Neural cell (in vitro differentiated cells): Measurements from ENCODE around the gene SLC35A3. TPM values are rescaled to one million over a fixed set of nuclear protein-coding genes. Genes with fewer than 3 reads are reported as not detected.
"Not testable (repeated sequence)": the region's sequence is repeated elsewhere in the genome, so short reads cannot be mapped to it uniquely, and the experiment has no call there.

ENCODE experiments used
- H2AFZ ChIP-seq: fragments of 200-600, 300-800 bp; sonication (generic), shearing (Covaris generic); 2 replicates; pipeline ENCODE4 v1.6.0; 2014; ENCODE audit warnings: low read depth, mild to moderate bottlenecking, antibody characterized with exemption, low read length, moderate library complexity
- H3F3A ChIP-seq: fragments of 200-600 bp; shearing (Covaris generic); 2 replicates; pipeline ENCODE4 v1.6.1; 2016; ENCODE audit warnings: mild to moderate bottlenecking, moderate library complexity, mixed read lengths, antibody characterized with exemption, low read length; ENCODE audit not compliant: insufficient read depth, poor library complexity, severe bottlenecking
- H3K27ac ChIP-seq: fragments of 200-600, 300-800 bp; sonication (generic), shearing (Covaris generic); 2 replicates; pipeline ENCODE4 v1.5.1; 2014; ENCODE audit warnings: mild to moderate bottlenecking, low read length, moderate library complexity
- H3K27me3 ChIP-seq: fragments of 300-800, 200-600 bp; sonication (generic), shearing (Covaris generic); 2 replicates; pipeline ENCODE4 v1.6.0; 2014; ENCODE audit warnings: mild to moderate bottlenecking, low read depth, low read length, moderate library complexity; ENCODE audit not compliant: insufficient read depth
- H3K36me3 ChIP-seq: fragments of 300-800, 200-600 bp; sonication (generic), shearing (Covaris generic); 2 replicates; pipeline ENCODE4 v1.5.1; 2014; ENCODE audit warnings: mild to moderate bottlenecking, antibody characterized with exemption, low read length, moderate library complexity; ENCODE audit not compliant: insufficient read depth
- H3K4me2 ChIP-seq: fragments of 300-800, 200-600 bp; sonication (generic), shearing (Covaris generic); 2 replicates; pipeline ENCODE4 v1.6.0; 2014; ENCODE audit warnings: mild to moderate bottlenecking, low read length
- H3K4me3 ChIP-seq: fragments of 300-800, 200-600 bp; sonication (generic), shearing (Covaris generic); 2 replicates; pipeline ENCODE4 v1.5.1; 2014; ENCODE audit warnings: mild to moderate bottlenecking, low read length, moderate library complexity
- H3K79me2 ChIP-seq: fragments of 200-600 bp; shearing (Covaris generic); replicated peaks from 2 replicates; pipeline ENCODE4 v1.6.0; 2014; ENCODE audit warnings: mild to moderate bottlenecking, low read length, moderate library complexity; ENCODE audit not compliant: insufficient read depth
- H3K9ac ChIP-seq: fragments of 300-800, 200-600 bp; sonication (generic), shearing (Covaris generic); 2 replicates; pipeline ENCODE4 v1.6.1; 2016; ENCODE audit warnings: mild to moderate bottlenecking, low read length, mixed read lengths
- H3K9me2 ChIP-seq: fragments of 200-600 bp; shearing (Covaris generic); 2 replicates; pipeline ENCODE4 v1.6.1; 2016; ENCODE audit warnings: mild to moderate bottlenecking, low read length, mixed read lengths; ENCODE audit not compliant: insufficient read depth
- H3K9me3 ChIP-seq: fragments of 200-600, 300-800 bp; sonication (generic), shearing (Covaris generic); 2 replicates; pipeline ENCODE4 v1.6.1; 2016; ENCODE audit warnings: mild to moderate bottlenecking, mixed run types, low read length, moderate library complexity, mixed read lengths
- H4K20me1 ChIP-seq: fragments of 200-600 bp; shearing (Covaris generic); 2 replicates; pipeline ENCODE4 v1.6.1; 2016; ENCODE audit warnings: mild to moderate bottlenecking, mixed run types; ENCODE audit not compliant: insufficient read depth
- CTCF ChIP-seq: fragments of 450-650 bp; IDR thresholded peaks from 2 replicates; pipeline ENCODE4 v1.5.1; 2014; ENCODE audit warnings: antibody characterized with exemption, mild to moderate bottlenecking, moderate library complexity; ENCODE audit not compliant: poor library complexity, severe bottlenecking
- EP300 ChIP-seq: fragments of 450-650 bp; conservative IDR thresholded peaks from 2 replicates; pipeline ENCODE4 v1.6.1; 2014; ENCODE audit warnings: antibody characterized with exemption, mild to moderate bottlenecking, moderate library complexity; ENCODE audit not compliant: poor library complexity, severe bottlenecking
- EZH2 ChIP-seq: fragments of 200-600, 300-800 bp; shearing (Covaris generic), sonication (generic); IDR thresholded peaks from 2 replicates; pipeline ENCODE4 v1.6.1; 2014; ENCODE audit warnings: antibody characterized with exemption, low read length, borderline replicate concordance, mild to moderate bottlenecking; ENCODE audit not compliant: insufficient read depth, poor library complexity, severe bottlenecking
- MXI1 ChIP-seq: fragments of 450-650 bp; conservative IDR thresholded peaks from 2 replicates; pipeline ENCODE4 v1.6.1; 2014; ENCODE audit warnings: antibody characterized with exemption, mild to moderate bottlenecking; ENCODE audit not compliant: poor library complexity, severe bottlenecking
- POLR2AphosphoS5 ChIP-seq: IDR thresholded peaks from 2 replicates; pipeline ENCODE4 v1.6.1; 2012
- RAD21 ChIP-seq: fragments of 450-650 bp; conservative IDR thresholded peaks from 2 replicates; pipeline ENCODE4 v1.6.1; 2014; ENCODE audit warnings: antibody characterized with exemption, mild to moderate bottlenecking, moderate library complexity
- REST ChIP-seq: IDR thresholded peaks from 2 replicates; pipeline ENCODE4 v1.6.1; 2012; ENCODE audit warnings: borderline replicate concordance
- SMC3 ChIP-seq: fragments of 450-650 bp; conservative IDR thresholded peaks from 2 replicates; pipeline ENCODE4 v1.6.1; 2014; ENCODE audit warnings: antibody characterized with exemption, mild to moderate bottlenecking, moderate library complexity; ENCODE audit not compliant: poor library complexity
- TAF1 ChIP-seq: IDR thresholded peaks from 2 replicates; pipeline ENCODE4 v1.6.1; 2012; ENCODE audit warnings: low read depth
- polyA plus RNA-seq: library from polyadenylated mRNA; depleted of rRNA; stranded (reverse); fragments of >200 nt; gene quantifications from 2 replicates; pipeline ENCODE4 v1.2.3, GENCODE V29; 2014

SLC35A3 gene
- polyA plus RNA-seq, 1 donor from 2014 or later: 26.8 TPM

GRCh38 chr1:99957818-99958217, 12.0 kb upstream of the SLC35A3 start:
- no peak for TF ChIP-seq EP300
- no peak for TF ChIP-seq RAD21
- TF ChIP-seq SMC3: no peak
- TF ChIP-seq POLR2AphosphoS5: no peak
- no peak for TF ChIP-seq MXI1
- TF ChIP-seq REST: no peak
- TF ChIP-seq EZH2: no peak
- no peak for TF ChIP-seq CTCF
- TF ChIP-seq TAF1: no peak
- no peaks in the 10 kb centered on the region for H3K9me2 ChIP-seq
- no peaks in the 10 kb centered on the region for H4K20me1 ChIP-seq
- H3K4me3 ChIP-seq: no peak overlapping the region
- H3K27me3 ChIP-seq: no peaks in the 10 kb centered on the region
- H3K9me3 ChIP-seq: no peaks in the 10 kb centered on the region
- H3K79me2 ChIP-seq: no peaks in the 10 kb centered on the region
- no peak overlapping the region for H3K27ac ChIP-seq
- H3K4me2 ChIP-seq: no peak overlapping the region
- H3K36me3 ChIP-seq: no peaks in the 10 kb centered on the region
- no peak overlapping the region for H3K9ac ChIP-seq
- no peaks in the 10 kb centered on the region for H3F3A ChIP-seq
- no peak overlapping the region for H2AFZ ChIP-seq

- H3K4me3 ChIP-seq, H4K20me1 ChIP-seq, H3K27ac ChIP-seq, H3K9me3 ChIP-seq, H2AFZ ChIP-seq, H3K9ac ChIP-seq, H3K36me3 ChIP-seq, H3K79me2 ChIP-seq, H3K27me3 ChIP-seq, H3K9me2 ChIP-seq, H3F3A ChIP-seq, H3K4me2 ChIP-seq: not testable (repeated sequence)
Observed at GRCh38 chr1:99959189-99959705, 10.5 kb upstream of the SLC35A3 start.

GRCh38 chr1:99960260-99960659, 9.5 kb upstream of the SLC35A3 start:
- H4K20me1 ChIP-seq, H3K4me2 ChIP-seq, H3K36me3 ChIP-seq, H3K9me2 ChIP-seq, H3K4me3 ChIP-seq, H3K79me2 ChIP-seq, H3K27ac ChIP-seq, H3F3A ChIP-seq, H3K27me3 ChIP-seq, H3K9ac ChIP-seq, H2AFZ ChIP-seq, H3K9me3 ChIP-seq: not testable (repeated sequence)
